ENCODE results near the gene LNPEP. TPM values are rescaled to one million over a fixed set of nuclear protein-coding genes. Genes with fewer than 3 reads are reported as not detected.

Gene LNPEP

Small RNA genes lying within 50 kb of the gene (small RNA-seq; reads per million reads assigned to genes)
- not detected for gene RF00019

Measured in skeletal muscle satellite cell (primary cell).